K562 (cell line): ENCODE measurements around the gene CASKIN1. TPM values are rescaled to one million over a fixed set of nuclear protein-coding genes. Genes with fewer than 3 reads are reported as not detected.

Source experiments
- CBX3 ChIP-seq, 2 experiments: IDR thresholded peaks; 1 replicate in 1 of 2; 2 replicates in 1 of 2; pipeline ENCODE4 v1.6.1; 2012; ENCODE audit warnings: inconsistent platforms in 2 of 2, low read length in 2 of 2, borderline replicate concordance in 1 of 2, control low read depth in 1 of 2
- DPF2 ChIP-seq: fragments of 450-650 bp; IDR thresholded peaks from 2 replicates; pipeline ENCODE4 v1.6.1; 2016
- ELF1 ChIP-seq: fragments of 200-800 bp; sonication (Bioruptor generic); IDR thresholded peaks from 2 replicates; pipeline ENCODE4 v1.6.1; 2016; ENCODE audit warnings: missing genetic modification characterization, missing compliant biosample characterization
- FOXA1 ChIP-seq: fragments of 450-650 bp; IDR thresholded peaks from 2 replicates; pipeline ENCODE4 v1.6.1; 2016; ENCODE audit warnings: mild to moderate bottlenecking, borderline replicate concordance
- GATA2 ChIP-seq: sonication (generic); formaldehyde crosslinking; IDR thresholded peaks from 2 replicates; pipeline ENCODE4 v1.4.0; 2020; ENCODE audit warnings: mild to moderate bottlenecking, missing genetic modification reagents
- HLTF ChIP-seq: fragments of 450-650 bp; IDR thresholded peaks from 2 replicates; pipeline ENCODE4 v1.6.1; 2016
- HMGXB4 ChIP-seq: sonication (generic); formaldehyde crosslinking; IDR thresholded peaks from 2 replicates; pipeline ENCODE4 v1.8.1; 2023; ENCODE audit warnings: mild to moderate bottlenecking, missing genetic modification reagents
- HNRNPK ChIP-seq: fragments of 200-400 bp; formaldehyde crosslinking; IDR thresholded peaks from one replicate; pipeline ENCODE4 v1.6.1; 2018; ENCODE audit warnings: mild to moderate bottlenecking, low read depth, low read length; ENCODE audit not compliant: poor library complexity, severe bottlenecking
- JUN ChIP-seq, 2 experiments: sonication (generic) in 1 of 2; formaldehyde crosslinking in 1 of 2; IDR thresholded peaks; 2 replicates each; pipeline versions ENCODE4 v1.6.1 to v1.8.0; 2012 to 2022; ENCODE audit warnings: borderline replicate concordance in 2 of 2, mild to moderate bottlenecking in 2 of 2, improper control_type of control experiment in 1 of 2, low read depth in 1 of 2, low read length in 1 of 2, missing genetic modification reagents in 1 of 2
- JUND ChIP-seq, 2 experiments: IDR thresholded peaks; 2 replicates in 1 of 2; 3 replicates in 1 of 2; pipeline ENCODE4 v1.6.1; 2011; ENCODE audit warnings: borderline replicate concordance in 2 of 2, low read depth in 2 of 2, low read length in 2 of 2, improper control_type of control experiment in 1 of 2, missing biosample characterization in 1 of 2, missing genetic modification characterization in 1 of 2, missing genetic modification reagents in 1 of 2
- MAFF ChIP-seq: IDR thresholded peaks from 2 replicates; pipeline ENCODE4 v1.6.1; 2012; ENCODE audit warnings: low read length, improper control_type of control experiment
- MEF2D ChIP-seq: conservative IDR thresholded peaks from 2 replicates; pipeline ENCODE4 v1.6.1; 2016; ENCODE audit warnings: low read depth, missing genetic modification characterization, missing compliant biosample characterization
- PREB ChIP-seq: sonication (generic); formaldehyde crosslinking; IDR thresholded peaks from 2 replicates; pipeline ENCODE4 v1.8.1; 2023; ENCODE audit warnings: mild to moderate bottlenecking, missing genetic modification reagents
- TGIF2 ChIP-seq: sonication (generic); formaldehyde crosslinking; IDR thresholded peaks from 2 replicates; pipeline ENCODE4 v1.8.1; 2022; ENCODE audit warnings: mild to moderate bottlenecking, missing genetic modification reagents, moderate library complexity
- THAP12 ChIP-seq: fragments of 250-450 bp; sonication (Bioruptor Pico); IDR thresholded peaks from 2 replicates; pipeline ENCODE4 v1.9.0; 2021; ENCODE audit warnings: mild to moderate bottlenecking, inconsistent platforms
- ZBTB26 ChIP-seq: fragments of 450-650 bp; formaldehyde crosslinking; IDR thresholded peaks from 2 replicates; pipeline ENCODE4 v1.4.0; 2022; ENCODE audit warnings: missing genetic modification characterization
- ZFPM2 ChIP-seq: fragments of 250-450 bp; sonication (Bioruptor Pico); IDR thresholded peaks from 2 replicates; pipeline ENCODE4 v1.5.1; 2022; ENCODE audit warnings: mild to moderate bottlenecking
- ZNF324 ChIP-seq: fragments of 250-450 bp; sonication (Bioruptor Pico); IDR thresholded peaks from 2 replicates; pipeline ENCODE4 v1.4.0; 2020; ENCODE audit warnings: mild to moderate bottlenecking
- ZNF354B ChIP-seq: fragments of 250-450 bp; sonication (Bioruptor Pico); IDR thresholded peaks from 2 replicates; pipeline ENCODE4 v1.4.0; 2020
- ZNF445 ChIP-seq: fragments of 250-450 bp; sonication (Bioruptor Pico); IDR thresholded peaks from 2 replicates; pipeline ENCODE4 v1.4.0; 2020; ENCODE audit warnings: low read depth, mild to moderate bottlenecking, moderate library complexity
- ZNF699 ChIP-seq: fragments of 250-450 bp; sonication (Bioruptor Pico); IDR thresholded peaks from 2 replicates; pipeline ENCODE4 v1.8.0; 2021; ENCODE audit warnings: mild to moderate bottlenecking, moderate library complexity; ENCODE audit not compliant: insufficient replicate concordance
- ZNF707 ChIP-seq: fragments of 250-450 bp; sonication (Bioruptor Pico); conservative IDR thresholded peaks from 2 replicates; pipeline ENCODE4 v1.8.0; 2022; ENCODE audit warnings: inconsistent platforms, mild to moderate bottlenecking, moderate library complexity
- polyA plus RNA-seq, 8 experiments: library from polyadenylated mRNA; depleted of rRNA in 4 of 8; stranded (reverse) in 5 of 8; unstranded in 3 of 8; fragments of >200 nt; fragmentation: Nextera tagmentation in 2 of 8; fragmentation: Illumina TruSeq in 1 of 8; extraction: Ambion mirVana in 2 of 8; extraction: Trizol in 1 of 8; gene quantifications; 2 replicates each; pipeline versions ENCODE4 v1.2.1 to v1.2.3, GENCODE V29; 2011 to 2014; ENCODE audit warnings: inconsistent platforms in 1 of 8, missing spikeins in 1 of 8
- total RNA-seq, 7 experiments: library from RNA; depleted of rRNA in 6 of 7; stranded (reverse); fragments of >200 nt in 6 of 7; fragmentation: Illumina TruSeq in 2 of 7; extraction: Trizol in 2 of 7; gene quantifications; 2 replicates each; pipeline versions ENCODE4 v1.2.1 to v1.2.3, GENCODE V29; 2011 to 2021; ENCODE audit warnings: low replicate concordance in 1 of 7

The CASKIN1 gene
- total and polyA plus RNA-seq, 9 of the 15 experiments (the other 6 are each of a cell fraction or from before 2014, with no cell fraction given): 0.15 to 4.5 (median 1.5) TPM; not detected in 2

- TF ChIP-seq THAP12: no peak
- TF ChIP-seq JUN (IDR thresholded peaks at IDR 0.05; ENCODE audit: borderline replicate concordance, low read depth, low read length): 0 out of 2 replicates have a peak, but pooled peaks have one; percentile 47
- TF ChIP-seq JUN (CRISPR knock-in tag; IDR thresholded peaks at IDR 0.05; ENCODE audit: borderline replicate concordance): no peak
- no peak for TF ChIP-seq ZNF354B (CRISPR knock-in tag)
- TF ChIP-seq HMGXB4: peak; percentile 56; the same call in 1 of the 2 replicates
- TF ChIP-seq PREB: no peak
- no peak for TF ChIP-seq ZNF707 (CRISPR knock-in tag)
- TF ChIP-seq GATA2: no peak
- TF ChIP-seq ZFPM2 (CRISPR knock-in tag): no peak
- peak; percentile 69 for TF ChIP-seq JUND (IDR thresholded peaks at IDR 0.05; ENCODE audit: borderline replicate concordance, low read depth, low read length)
- TF ChIP-seq JUND (tag; IDR thresholded peaks at IDR 0.05; ENCODE audit: borderline replicate concordance, low read depth, low read length): no peak
- no peak for TF ChIP-seq ZNF324 (CRISPR knock-in tag)
- TF ChIP-seq ELF1 (tag): peak; percentile 53; the same call in 1 of the 2 replicates
- 0 out of 3 replicates have a peak, but pooled peaks of 1 of the 2 experiments have one; percentile 9 for TF ChIP-seq CBX3 (IDR thresholded peaks at IDR 0.05; ENCODE audit: borderline replicate concordance in 1 of 2, low read length in 2 of 2)
- TF ChIP-seq FOXA1: no peak
- TF ChIP-seq MAFF: no peak
- TF ChIP-seq ZBTB26 (CRISPR knock-in tag): no peak
- no peak for TF ChIP-seq TGIF2 (CRISPR knock-in tag)
- TF ChIP-seq DPF2: no peak; the same call in 1 of the 2 replicates
- TF ChIP-seq ZNF445 (CRISPR knock-in tag): no peak
- no peak for TF ChIP-seq MEF2D
- TF ChIP-seq HLTF: no peak
- no peak for TF ChIP-seq ZNF699
- TF ChIP-seq HNRNPK: no peak
Observed at GRCh38 chr16:2223221-2223941, 27.0 kb upstream of the CASKIN1 start, which contains the start of gene E4F1 (continued).
